HG03025 (cell line): ENCODE results near the gene CCDC167.
"Not testable (repeated sequence)": the region's sequence is repeated elsewhere in the genome, so short reads cannot be mapped to it uniquely, and the experiment has no call there.

Source experiments
- ATAC-seq: cut with Tn5 transposase; IDR thresholded peaks from one replicate; pipeline ENCODE4 v1.9.1; 2021; ENCODE audit warnings: mild to moderate bottlenecking, moderate library complexity; ENCODE audit not compliant: unreplicated experiment, low FRiP score

Gene CCDC167

DNA sequence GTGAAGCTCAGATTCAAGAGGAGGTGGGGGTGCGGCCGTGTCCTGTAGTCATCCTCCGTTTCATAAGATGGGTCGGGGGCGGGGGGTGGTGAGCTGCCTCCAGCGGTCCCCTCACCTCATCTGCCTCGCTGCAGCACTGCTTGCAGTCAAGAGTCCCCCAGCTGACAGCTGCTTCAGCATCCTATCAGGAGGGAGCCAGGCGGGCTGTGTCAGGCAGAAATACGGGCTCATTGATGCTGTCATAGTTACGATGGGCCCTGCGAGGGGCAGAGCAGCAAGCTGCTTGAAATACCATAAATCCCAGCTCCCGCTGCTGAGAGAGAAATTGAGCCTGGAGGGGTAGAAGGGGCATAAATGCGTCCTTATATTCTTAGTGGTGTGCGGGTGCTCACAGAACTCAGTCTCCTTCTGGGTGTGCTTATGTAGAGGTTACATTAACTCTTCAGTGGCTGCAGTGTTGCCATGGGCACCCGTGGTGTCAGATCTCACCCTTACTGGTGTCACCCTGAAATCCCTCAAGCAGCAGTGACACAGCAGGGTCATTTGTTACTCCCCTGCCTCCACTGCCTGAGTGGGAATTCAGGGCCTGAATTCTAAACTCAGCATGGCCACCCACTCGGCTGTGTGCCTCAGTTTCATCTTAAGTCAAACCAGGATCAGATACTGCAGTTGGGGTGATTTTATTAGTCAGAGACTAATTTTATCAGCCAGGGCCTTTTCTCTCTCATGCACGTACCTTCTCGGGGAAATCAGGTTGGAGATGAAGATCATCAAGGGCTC, 21.8 kb downstream of the CCDC167 start:
- no peak for ATAC-seq

DNA sequence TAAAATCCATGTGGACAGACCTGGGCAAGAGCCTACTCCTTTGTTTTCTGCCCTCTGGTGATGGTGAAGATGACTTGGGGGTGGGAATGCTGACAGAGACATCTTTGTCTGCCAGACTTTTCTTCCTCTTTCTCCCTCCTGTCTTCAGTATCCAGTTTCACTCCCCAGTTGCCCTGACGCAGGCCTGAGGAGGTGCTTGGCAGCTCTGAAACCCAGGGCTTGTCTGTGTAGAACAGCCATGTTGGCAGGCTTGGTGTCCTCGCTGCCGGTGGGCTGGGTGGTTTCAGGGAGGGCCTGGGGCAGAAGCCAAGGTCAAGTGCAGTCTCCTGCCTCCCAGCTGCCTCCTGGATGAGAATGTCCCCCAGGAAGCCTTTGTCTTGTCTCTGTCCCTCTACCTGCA, 22.5 kb downstream of the CCDC167 start:
- ATAC-seq, result no peak

GRCh38 chr6:37474316-37474715, 25.4 kb downstream of the CCDC167 start:
- ATAC-seq, result no peak

- ATAC-seq, result no peak
Measured at GRCh38 chr6:37473364-37474095, 26.2 kb downstream of the CCDC167 start.

GRCh38 chr6:37467718-37468117, 32.0 kb downstream of the CCDC167 start:
- ATAC-seq, result no peak

- no peak for ATAC-seq
Measured at GRCh38 chr6:37463110-37463509, 36.6 kb downstream of the CCDC167 start.

DNA sequence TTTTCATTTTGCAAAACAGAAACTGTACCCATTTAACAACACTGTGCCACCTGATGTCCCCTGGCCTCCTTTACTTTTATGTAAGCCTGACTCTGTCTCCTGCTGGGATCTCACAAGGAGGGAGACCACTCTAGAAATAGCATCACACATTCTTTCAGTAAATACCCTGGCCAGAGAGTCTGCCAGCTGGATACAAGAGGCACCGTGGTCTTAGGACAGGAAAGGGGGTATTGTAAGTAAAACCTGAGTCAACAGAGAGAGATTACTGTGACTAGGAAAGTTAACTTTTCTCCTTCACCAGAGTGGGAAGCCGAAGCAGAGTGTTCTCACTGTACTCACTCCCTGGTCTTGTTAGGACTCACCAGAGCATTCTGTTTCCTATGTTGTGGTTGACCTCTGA, 38.9 kb downstream of the CCDC167 start:
- no peak for ATAC-seq

GRCh38 chr6:37459981-37460800, 39.5 kb downstream of the CCDC167 start:
- ATAC-seq, result no peak

GRCh38 chr6:37456816-37457560, 42.7 kb downstream of the CCDC167 start:
- ATAC-seq, result no peak

GRCh38 chr6:37456126-37456525, 43.6 kb downstream of the CCDC167 start:
- no peak for ATAC-seq

DNA sequence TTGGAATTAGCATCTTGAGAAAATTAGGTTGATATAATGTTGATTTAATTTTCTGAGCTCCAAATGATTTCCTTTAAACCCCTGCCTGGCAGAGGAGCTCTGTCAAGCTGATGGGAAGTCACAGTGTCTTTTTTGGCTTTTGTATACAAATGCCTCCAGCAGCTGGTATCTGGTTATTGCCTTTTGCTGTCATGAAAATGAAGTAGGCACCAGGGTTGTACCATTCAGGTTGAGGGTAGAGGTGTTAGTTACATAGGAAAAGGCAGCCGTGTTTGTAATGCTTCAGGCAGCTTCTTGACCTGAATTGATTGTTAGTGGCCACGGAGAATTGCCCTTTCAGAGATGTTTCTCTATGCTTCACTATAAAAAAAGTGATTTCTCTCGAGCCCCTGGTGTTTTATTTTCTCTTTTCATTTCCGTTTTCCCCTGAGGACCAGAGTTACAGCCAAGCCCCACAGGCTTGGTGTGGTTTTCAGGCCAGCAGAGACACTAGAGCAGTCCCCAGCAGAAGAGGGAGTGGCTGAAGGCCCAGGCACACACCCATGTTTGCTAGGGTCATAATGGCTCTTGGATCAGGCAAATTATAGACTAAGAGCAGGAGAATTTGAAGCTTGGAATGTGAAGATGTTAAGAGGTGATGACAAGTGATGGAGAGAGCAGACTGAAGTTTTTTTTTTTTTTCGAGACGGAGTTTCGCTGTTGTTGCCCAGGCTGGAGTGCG, 45.1 kb downstream of the CCDC167 start:
- no peak for ATAC-seq

DNA sequence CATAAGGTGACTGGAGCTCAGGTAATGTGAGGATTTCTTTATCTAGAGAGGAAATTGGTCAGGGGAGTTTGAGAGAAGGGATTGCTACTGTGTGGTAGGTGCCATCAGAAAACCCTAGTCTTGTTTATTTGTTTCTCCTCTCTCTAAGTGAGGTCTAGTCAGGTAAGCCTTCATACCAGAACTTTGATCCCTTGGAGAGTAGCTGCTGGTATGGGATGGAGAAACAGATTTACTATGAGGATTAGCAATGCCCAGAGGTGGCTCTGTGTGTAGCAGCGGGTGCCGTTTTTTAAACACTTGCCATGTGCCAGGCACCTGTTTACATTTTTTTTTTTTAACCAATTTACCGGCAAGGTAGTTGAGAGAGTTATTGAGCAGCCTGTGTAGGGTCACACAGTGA, 47.2 kb downstream of the CCDC167 start:
- no peak for ATAC-seq

GRCh38 chr6:37451441-37452193, 48.1 kb downstream of the CCDC167 start:
- no peak for ATAC-seq

- no peak for ATAC-seq
Measured at GRCh38 chr6:37449984-37450383, 49.7 kb downstream of the CCDC167 start.

- ATAC-seq, result not testable (repeated sequence)
Measured at GRCh38 chr6:37443216-37443542, 56.5 kb downstream of the CCDC167 start.

GRCh38 chr6:37442416-37443215, 57.1 kb downstream of the CCDC167 start:
- no peak for ATAC-seq

DNA sequence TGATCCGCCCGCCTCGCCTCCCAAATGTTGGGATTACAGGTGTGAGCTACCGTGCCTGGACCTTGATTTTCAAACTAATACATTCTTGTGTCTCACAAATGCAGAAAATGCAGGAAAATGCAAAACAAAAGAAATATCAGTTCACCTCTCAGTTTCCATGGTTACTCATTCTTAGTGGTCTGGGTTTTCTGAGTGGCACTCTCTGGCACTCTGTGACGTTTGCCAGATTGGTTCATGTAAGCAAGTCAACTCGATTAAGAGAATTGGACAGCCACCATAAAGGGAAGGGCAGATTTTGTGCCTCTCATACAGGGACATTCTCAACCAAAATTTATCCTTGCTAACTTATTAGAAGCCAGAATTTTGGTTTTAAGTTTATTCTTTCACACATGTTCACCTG, 58.0 kb downstream of the CCDC167 start:
- no peak for ATAC-seq

GRCh38 chr6:37438930-37439329, 60.8 kb downstream of the CCDC167 start:
- no peak for ATAC-seq
